AG20443 (cell line): ENCODE data around the gene ITGB2.

Experiments
- DNase-seq: peaks from one replicate; pipeline ENCODE4 v3.0.0; 2012; ENCODE audit warnings: low spot score, mixed read lengths

ITGB2 gene

DNA sequence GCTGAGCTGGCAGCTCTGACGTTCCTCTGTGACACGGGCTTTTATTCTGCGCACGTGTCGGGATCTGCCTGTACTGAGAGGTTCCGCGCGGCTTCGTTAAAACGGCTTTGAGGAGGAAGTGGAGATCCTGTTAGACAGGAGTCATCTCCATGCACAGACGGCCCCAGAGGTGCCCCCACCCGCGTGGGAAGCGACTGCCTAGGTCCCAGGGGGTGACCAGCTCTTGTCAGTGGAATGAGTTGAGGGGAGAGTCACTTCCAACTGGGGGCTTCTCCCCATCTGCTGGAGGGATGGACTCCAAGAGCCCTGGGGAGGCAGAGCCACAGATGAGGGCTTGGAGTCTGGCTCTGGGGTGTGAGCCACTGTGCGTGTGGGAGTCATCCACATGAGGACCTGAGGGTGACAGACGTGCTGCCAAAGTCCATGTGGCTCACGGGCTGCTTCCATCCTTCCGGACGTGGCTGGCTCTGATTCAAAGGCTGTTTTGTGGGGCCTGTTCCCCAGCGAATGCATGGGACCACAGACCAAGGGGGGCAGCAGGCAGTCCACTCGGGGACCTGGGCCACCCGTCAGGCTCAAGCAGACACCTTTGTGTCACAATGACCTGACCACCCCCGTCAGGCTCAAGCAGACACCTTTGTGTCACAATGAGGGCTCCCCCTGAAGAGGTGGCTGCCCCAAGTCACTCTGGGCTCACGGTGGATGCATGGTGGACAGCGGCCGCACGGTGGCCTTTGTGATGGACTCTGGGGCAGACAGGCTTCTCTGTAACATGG is 74.0 kb downstream of the ITGB2 start:
- peak; percentile 71 for DNase-seq

DNA sequence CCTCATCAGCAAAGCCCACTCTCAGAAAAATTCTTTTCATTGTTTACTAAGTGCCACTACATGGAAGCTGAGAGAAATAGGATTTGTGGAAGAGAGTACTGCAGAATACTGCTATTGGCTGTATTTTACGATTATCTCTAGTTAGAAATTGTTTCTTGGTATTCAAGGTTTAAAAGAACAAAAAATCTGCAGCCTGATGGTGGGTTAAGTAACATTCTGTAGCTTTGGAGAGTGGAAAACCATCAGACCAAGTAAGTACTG is 74.5 kb downstream of the ITGB2 start:
- DNase-seq: no peak

DNA sequence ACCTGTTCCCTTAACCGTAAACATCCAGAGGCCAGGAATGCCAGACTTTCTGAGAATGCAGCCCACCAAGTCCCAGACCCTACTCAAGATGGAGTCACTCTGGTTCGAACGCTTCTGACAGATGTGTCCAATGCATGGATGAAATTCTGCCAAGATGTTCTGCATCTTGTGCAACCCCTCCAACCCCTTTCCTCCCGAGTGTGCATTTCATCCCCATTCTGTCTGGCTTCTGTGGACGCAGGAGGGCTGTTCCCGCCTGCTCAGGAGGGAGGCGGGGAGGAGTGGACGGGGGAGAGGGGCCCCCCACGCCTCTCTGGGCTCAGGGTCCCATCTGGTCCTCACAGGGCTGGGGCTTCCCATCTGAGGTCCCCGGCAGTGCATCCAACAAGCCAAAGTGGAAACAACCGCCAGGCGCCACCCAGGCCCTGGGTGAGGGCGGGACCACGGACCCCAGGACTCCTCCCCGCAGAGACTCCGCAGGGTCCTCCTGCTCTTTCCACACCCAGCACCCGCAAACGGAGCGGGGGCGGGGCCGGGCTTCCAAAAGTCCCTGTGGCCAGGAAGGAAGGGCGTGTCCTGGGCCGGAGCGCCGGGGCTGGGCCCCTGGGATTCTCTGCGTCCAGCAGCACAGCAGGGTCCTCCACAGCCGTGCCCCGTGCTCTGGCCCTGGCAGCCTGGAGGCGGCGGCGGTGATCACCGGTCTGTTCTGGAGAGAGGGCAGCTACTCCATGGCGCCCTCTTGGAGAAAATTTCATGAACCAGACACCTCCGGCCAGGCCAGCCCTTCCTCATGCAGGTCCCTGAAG is 75.1 kb downstream of the ITGB2 start:
- DNase-seq: peak; percentile 80

DNA sequence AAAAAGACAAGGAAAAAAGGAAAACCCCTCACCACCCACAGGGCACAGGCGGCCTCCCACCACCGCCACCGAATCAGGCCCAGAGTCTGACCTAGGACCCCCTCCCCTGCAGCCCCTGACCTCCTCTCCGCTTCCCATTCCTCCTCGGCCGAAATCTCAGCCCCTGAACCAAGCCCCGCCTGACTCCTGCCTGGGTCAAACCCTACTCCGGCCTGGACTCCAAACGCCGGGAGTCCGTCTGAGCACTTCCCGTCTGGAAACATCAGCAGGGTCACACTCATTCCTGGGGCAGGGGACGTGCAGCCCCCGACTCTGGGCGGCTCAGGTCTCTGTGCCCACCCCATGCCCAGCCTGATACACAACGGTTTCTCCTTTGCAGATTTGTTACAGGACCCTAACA is 76.4 kb downstream of the ITGB2 start:
- DNase-seq: no peak

DNA sequence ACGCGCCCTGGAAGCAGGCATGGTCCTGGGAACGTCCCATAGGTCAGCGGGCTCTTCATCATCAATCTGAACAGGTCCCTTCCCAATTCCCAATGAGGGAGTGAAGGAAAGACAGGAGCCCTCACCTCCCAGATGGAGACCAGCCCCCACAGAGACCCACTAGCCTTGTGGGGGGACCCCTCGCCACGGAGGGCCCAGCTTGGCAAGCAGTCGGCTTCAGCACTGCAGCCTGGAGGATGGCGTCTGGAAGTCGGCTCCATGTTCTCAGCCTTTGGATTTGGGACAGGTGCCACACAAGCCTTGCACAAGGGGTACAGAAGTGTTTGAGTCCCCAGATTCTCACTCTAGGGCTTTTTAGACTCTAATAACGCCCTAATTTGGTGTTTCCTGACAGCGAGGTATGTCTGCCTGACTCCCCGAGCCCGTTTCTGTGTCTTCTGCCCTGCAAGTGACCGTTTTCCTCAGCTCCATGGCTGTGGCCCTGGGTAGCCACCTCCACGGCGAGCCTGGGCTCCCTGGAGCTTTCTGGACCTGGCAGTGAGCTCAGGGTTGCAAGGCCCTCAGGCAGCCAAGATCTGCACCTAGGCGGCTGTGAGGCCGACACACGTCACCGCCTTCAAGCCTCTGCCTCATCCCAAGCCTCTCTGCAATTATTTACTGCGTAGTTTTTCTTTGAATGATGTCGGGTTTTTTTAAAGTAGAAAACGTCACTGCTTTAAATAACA is 77.8 kb downstream of the ITGB2 start:
- no peak for DNase-seq

DNA sequence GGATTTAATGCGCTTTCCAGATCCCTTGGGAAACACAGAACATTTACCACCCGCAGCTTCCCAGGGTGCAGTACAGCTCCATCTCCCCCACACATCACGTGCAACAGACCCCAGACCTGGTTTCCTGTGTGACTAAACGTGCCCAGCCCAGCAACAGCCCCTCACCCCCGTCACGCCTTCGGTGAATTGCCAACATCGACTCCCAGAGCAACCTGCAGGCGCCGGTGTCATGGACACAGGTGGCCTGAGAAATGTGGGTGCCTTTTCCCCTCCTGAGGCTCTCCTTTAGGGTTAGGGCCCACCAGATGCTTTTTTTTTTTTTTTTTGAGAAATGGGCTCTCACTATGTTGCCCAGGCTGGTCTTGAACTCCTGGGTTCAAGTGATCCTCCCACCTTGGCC is 78.6 kb downstream of the ITGB2 start:
- no peak for DNase-seq

DNA sequence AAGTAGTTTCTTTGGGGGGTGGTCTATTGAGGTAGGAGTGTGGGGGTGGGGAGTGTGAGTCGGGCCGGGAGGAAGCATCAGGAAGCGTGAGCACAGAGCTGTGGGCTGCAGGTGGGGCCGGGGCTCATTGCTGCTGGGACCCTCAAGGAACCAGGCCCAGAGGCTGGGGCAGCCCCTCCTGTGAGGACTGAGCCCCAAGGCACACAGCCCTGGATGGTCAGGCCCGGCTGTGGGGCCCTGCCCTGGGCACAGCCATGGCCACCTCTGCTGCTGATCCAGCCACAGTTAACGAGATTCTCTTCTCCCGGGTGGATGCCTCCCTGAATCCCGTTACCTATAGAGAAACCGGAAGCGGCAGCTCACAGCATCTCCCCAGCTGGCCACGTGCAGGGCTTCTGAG is 79.9 kb downstream of the ITGB2 start:
- DNase-seq: no peak

DNA sequence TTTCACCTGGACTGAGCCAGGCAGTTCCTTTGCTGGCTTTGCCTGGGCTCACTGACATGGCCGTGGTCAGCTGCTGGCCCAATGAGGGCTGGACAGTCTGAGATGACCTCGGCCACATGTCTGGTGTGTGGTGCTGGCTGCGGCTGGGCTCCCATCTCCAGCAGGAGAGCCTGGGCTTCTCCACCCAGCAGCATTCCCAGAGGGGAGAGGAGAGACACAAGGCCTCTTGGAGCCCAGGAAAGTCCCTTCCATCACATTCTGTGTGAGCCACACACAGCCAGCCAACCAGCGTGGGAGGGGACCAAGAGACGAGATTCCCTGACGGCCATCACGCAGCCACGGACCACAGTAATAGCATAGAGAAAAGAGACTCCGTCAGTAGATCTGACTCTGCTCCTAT is 81.7 kb downstream of the ITGB2 start:
- DNase-seq: no peak

DNA sequence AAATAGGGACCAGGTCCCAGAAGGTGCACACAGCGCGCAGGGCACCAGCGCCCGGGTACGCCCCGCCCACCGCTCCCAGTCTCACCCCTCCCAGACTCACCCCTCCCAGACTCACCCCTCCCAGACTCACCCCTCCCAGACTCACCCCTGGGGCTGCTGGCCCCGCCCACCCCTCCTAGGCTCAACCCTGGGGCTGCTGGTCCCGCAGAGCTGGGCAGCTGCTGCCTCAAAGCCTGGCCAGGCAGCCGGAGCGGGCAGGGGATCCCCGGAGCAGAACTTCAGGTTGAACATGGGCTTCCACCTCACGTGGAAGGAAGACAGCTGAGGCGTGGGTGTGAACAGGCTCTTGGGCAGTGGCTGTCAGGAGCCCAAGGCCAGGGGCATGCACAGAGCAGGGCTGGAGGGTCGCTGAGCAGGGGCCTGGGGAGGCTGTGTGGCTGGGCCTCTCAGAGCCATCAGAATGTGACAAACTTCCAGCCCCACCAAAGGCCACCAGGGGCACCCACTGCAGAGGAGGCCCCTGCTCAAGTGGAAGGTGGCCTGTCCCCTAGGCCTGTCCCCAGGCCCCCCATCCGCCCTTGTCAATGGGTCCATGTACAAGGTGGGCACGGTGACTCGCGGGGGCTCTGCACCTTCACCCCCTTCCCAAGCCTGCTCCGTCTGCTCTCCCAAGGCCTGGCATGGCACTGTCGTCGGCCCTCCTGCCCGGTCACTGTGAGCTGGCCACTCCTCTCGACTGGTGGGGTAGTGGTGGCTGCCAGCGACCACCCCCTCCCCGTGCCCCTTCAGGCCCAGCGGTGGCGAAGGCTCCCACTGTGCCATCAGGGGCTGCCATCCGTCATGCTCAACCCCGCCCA is 82.4 kb downstream of the ITGB2 start:
- DNase-seq: no peak

DNA sequence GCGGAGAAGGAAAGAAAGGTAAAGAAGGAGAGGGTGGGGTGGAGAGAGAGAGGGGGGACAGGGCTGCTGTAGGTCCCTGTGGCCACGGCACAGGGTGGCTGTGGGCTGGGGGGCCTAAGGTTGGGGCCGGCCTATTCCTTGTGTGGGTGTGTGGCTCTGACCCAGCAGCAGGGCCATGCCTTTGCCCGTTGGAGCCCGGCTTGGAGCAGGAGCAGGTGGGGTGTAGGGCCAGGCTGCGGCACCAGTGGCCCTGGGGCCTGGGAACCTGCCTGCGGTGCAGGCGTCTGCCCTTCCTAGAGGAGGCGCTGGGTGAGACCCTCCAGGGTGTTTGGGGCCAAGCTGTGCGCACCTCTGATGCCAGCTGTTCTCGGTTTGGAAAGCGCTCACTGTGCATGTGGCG is 83.2 kb downstream of the ITGB2 start:
- no peak for DNase-seq

DNA sequence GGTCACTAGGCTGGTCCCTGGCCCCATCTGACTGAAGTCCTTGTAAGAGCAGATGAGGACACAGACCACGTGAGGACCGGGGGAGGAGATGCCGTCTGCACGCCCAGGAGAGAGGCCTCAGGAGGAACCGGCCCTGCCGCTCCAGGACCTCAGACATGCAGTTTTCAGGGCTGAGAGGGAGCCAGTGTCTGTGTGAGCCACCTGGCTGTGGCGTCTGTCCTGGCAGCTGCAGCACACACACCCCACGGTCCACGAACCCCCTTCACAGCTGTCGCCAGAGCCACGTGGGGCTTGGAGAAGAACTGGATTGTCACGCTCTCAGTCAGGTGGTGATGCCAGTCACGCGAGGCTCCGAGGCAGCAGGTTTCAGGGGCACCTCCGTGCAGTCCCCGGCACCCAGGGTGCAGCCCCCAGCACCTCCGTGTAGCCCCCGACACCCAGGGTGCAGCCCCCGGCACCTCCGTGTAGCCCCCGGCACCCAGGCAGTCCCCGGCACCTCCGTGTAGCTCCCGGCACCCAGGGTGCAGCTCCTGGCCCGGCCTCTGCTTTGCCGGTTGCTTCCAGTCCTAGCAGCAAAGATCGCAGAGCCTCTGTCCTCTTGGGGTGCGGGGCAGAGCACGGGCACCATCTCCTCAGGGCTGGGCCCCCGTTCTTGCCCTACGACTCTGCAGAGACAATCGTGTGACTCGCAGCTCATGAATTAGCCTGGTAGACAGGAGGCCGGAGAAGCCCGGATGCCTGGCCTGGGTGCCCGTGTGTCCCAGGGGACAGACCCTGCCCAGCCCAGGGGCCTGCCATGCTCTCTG is 83.8 kb downstream of the ITGB2 start:
- DNase-seq: peak; percentile 71

DNA sequence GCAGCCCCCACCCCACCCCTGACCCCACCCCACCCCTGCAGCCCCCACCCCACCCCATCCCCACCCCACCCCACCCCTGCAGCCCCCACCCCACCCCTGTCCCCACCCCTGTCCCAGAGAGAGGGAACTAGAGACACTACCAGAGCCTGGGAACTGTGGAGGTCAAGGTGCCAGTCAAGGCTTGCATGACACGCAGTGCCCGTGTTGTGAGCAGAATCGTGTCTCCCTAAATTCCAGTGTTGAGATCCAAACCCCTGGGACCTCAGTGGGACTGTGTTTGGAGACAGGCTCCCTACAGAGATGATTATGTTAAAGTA is 84.4 kb downstream of the ITGB2 start:
- DNase-seq: no peak
